ENCODE results near the gene SCO1.
"Not testable (repeated sequence)": the region's sequence is repeated elsewhere in the genome, so short reads cannot be mapped to it uniquely, and the experiment has no call there.

SCO1 gene

GRCh38 chr17:10697092-10698081, at the start of gene SCO1, which contains the start of gene ADPRM:
Gene SCO1 (minus strand): TSS chr17:10697533. CDS start chr17:10697507, 26 bp downstream.
Gene ADPRM (plus strand): TSS chr17:10697594. CDS start chr17:10704927, 7,333 bp downstream.
- DNase-seq = peak; percentile 78

GRCh38 chr17:10745231-10745630, 47.9 kb upstream of the SCO1 start:
- DNase-seq = no peak

GRCh38 chr17:10744501-10745000, 47.2 kb upstream of the SCO1 start:
- DNase-seq = no peak

- no peak for DNase-seq
These were observed 46.1 kb upstream of the SCO1 start for GRCh38 chr17:10743316-10744009.

- DNase-seq = no peak
These were observed 45.1 kb upstream of the SCO1 start for GRCh38 chr17:10742431-10742830.

GRCh38 chr17:10741416-10742135, 44.2 kb upstream of the SCO1 start:
- DNase-seq = no peak

- no peak for DNase-seq
These were observed 42.1 kb upstream of the SCO1 start for GRCh38 chr17:10739386-10739785.

- DNase-seq = no peak
These were observed 41.4 kb upstream of the SCO1 start for GRCh38 chr17:10738521-10739258.

- no peak for DNase-seq
These were observed 40.4 kb upstream of the SCO1 start for GRCh38 chr17:10737736-10738135.

- no peak for DNase-seq
These were observed 39.9 kb upstream of the SCO1 start for GRCh38 chr17:10737168-10737622.

- no peak for DNase-seq
These were observed 38.5 kb upstream of the SCO1 start for GRCh38 chr17:10735821-10736220.

GRCh38 chr17:10735251-10735650, 37.9 kb upstream of the SCO1 start:
- no peak for DNase-seq

- DNase-seq = no peak
These were observed 36.3 kb upstream of the SCO1 start for GRCh38 chr17:10733666-10734065.

GRCh38 chr17:10732121-10732520, 34.8 kb upstream of the SCO1 start:
- not testable (repeated sequence) for DNase-seq

- DNase-seq = no peak
These were observed 34.1 kb upstream of the SCO1 start for GRCh38 chr17:10731408-10731879.

- not testable (repeated sequence) for DNase-seq
These were observed 32.9 kb upstream of the SCO1 start for GRCh38 chr17:10730247-10730646.

GRCh38 chr17:10729334-10730193, 32.2 kb upstream of the SCO1 start, which contains the start of gene TMEM220:
Gene TMEM220 (minus strand): TSS chr17:10730023. CDS start chr17:10729851, 172 bp downstream.
- no peak for DNase-seq

- no peak for DNase-seq
These were observed 31.1 kb upstream of the SCO1 start for GRCh38 chr17:10728331-10728892.

- DNase-seq = no peak
These were observed 29.9 kb upstream of the SCO1 start for GRCh38 chr17:10727192-10727591.

GRCh38 chr17:10726196-10726595, 28.9 kb upstream of the SCO1 start:
- DNase-seq = no peak
